Right lobe of liver (tissue), 6 donors: ENCODE results near the gene TSG101. TPM values are rescaled to one million over a fixed set of nuclear protein-coding genes. Genes with fewer than 3 reads are reported as not detected.
A peak's percentile ranks its signal among the peaks of the same experiment; 100 is the strongest.

Experiments
- ATAC-seq, 4 donors: fragments of 200-7000 bp; cut with Tn5 transposase; one replicate each; pipeline ENCODE4 v1.9.1; 2020; ENCODE audit warnings: mild to moderate bottlenecking in 4 of 4, moderate library complexity in 4 of 4
- DNase-seq, 3 donors: peaks; one replicate each; pipeline ENCODE4 v3.0.0-alpha.2; 2020
- H3K27ac ChIP-seq, 3 donors: fragments of 200-600 bp; one replicate each; pipeline ENCODE4 v1.8.0; 2022
- H3K27me3 ChIP-seq, 2 donors: fragments of 200-600 bp; one replicate each; pipeline ENCODE4 v1.8.0; 2022
- H3K36me3 ChIP-seq, 4 donors: fragments of 200-600 bp; sonication (generic) in 1 of 4; one replicate each; pipeline versions ENCODE4 v1.5.1 to v1.8.0; 2017 to 2022; ENCODE audit warnings: control low read depth in 1 of 4
- H3K4me1 ChIP-seq, 4 donors: fragments of 200-600 bp; sonication (generic) in 1 of 4; one replicate each; pipeline versions ENCODE4 v1.5.1 to v1.8.0; 2017 to 2022; ENCODE audit warnings: control low read depth in 1 of 4
- H3K4me3 ChIP-seq, 3 donors: fragments of 200-600 bp; one replicate each; pipeline ENCODE4 v1.8.0; 2022
- H3K9me3 ChIP-seq, 4 donors: fragments of 200-600 bp; sonication (generic) in 1 of 4; one replicate each; pipeline versions ENCODE4 v1.5.1 to v1.8.0; 2017 to 2022; ENCODE audit warnings: control low read depth in 1 of 4
- POLR2A ChIP-seq: fragments of 450-650 bp; IDR thresholded peaks from one replicate; pipeline ENCODE4 v1.6.1; 2017; ENCODE audit warnings: antibody characterized with exemption, mild to moderate bottlenecking
- WGBS: methylation state at CpG from one replicate; pipeline ENCODE4 v1.1.6; 2018; ENCODE audit warnings: low coverage, low lambda C conversion rate; ENCODE audit not compliant: insufficient coverage; ENCODE audit errors: missing lambda C conversion rate; 5-methylcytosine and 5-hydroxymethylcytosine counted together
- intact Hi-C, 2 donors: fragments of 100-400 bp; cut with DNase I; formaldehyde crosslinking; loops; one replicate each; pipeline versions ENCODE4 v1.11.2 to v1.14.1; 2022
- long read RNA-seq: library from polyadenylated mRNA; unstranded; transcript quantifications from one replicate; pipeline ENCODE4 v2.0.0, GENCODE V29; 2019
- total RNA-seq, 6 experiments: library from RNA; depleted of rRNA in 2 of 6; stranded (reverse); fragments of >200 nt in 2 of 6; fragmentation: NEBNext Ultra II Directional in 3 of 6; extraction: Animal tissue kit (Norgen Biotek cat#: 25700) in 3 of 6; gene quantifications; one replicate each; pipeline versions ENCODE4 v1.1.0 to v1.2.4, GENCODE V29; 2016 to 2023
- TF ChIP-seq, protein P1 (sequence below), 4 donors: fragments of 200-600 bp in 3 of 4; fragments of 450-650 bp in 1 of 4; IDR thresholded peaks; one replicate each; pipeline versions ENCODE4 v1.5.1 to v1.8.0; 2016 to 2022; ENCODE audit warnings: antibody characterized with exemption in 4 of 4, mild to moderate bottlenecking in 2 of 4
- donor health status: DM: no; HTN: yes; CAD: no.
- donor health status: DM: no; HTN: no; CAD: no.
- donor health status: DM: no; HTN: no; CAD: no.
- donor health status: DM: no; HTN: yes; CAD: no.
- donor health status: DM: no; HTN: yes; CAD: no.

The TSG101 gene, protein sequence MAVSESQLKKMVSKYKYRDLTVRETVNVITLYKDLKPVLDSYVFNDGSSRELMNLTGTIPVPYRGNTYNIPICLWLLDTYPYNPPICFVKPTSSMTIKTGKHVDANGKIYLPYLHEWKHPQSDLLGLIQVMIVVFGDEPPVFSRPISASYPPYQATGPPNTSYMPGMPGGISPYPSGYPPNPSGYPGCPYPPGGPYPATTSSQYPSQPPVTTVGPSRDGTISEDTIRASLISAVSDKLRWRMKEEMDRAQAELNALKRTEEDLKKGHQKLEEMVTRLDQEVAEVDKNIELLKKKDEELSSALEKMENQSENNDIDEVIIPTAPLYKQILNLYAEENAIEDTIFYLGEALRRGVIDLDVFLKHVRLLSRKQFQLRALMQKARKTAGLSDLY
- total RNA-seq, result 10 to 100 TPM; 15.8 to 68.0 (median 25.7) TPM
- long read RNA-seq, transcript TSG101-201 (10 exons, 1,824 nt), result major isoform, 11 of 13 reads
- long read RNA-seq, partial matches to known transcripts, result 2 of 13 reads
- long read RNA-seq, other reads (novel, unspliced or antisense), result 0 of 13 reads

DNA sequence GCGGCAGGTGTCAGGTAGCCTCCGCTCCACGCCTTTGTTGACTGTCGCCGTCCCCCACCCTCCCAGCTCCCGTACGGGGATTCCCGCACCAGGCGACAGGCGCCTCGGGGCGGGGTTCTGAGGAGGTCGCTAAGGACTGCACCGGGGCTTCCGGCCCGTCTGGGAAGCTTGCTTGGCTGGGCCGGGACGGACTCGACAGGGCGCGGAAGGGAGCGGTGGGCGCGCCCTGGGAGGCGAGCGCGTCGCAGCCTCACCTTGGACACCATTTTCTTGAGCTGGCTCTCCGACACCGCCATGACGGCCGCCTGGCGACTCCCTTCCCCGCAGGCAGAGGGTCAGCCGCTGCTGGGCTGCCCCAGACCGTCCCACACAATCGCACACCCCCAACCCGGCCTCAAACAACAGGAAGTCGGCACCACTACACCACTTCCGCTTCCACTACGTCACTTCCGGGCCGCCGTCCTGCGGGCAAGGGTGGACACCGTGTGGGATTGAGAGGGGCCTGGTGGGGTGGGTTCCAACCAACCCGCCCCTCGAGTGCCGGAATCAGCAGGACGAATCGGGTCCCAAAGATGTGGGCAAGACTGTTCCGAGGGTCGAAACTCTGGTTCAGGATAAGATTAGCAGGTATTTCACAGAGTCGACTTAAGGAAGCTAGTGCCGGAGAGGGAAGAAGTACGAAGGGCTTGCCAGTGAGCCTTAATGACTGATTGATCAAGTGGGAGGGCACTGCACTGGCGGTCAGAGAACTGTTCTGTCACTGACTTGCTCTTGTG is at the start of gene TSG101:
TSG101 (minus strand) TSS at position 422 of the 776 bp plus-strand sequence; CDS start at position 296, 126 bp downstream.
- peak within 1 kb of the TSS; percentile 86 to 94 (median 91) for H3K4me3 ChIP-seq
- peak; percentile 96 to 97 (median 96) for DNase-seq
- WGBS, result 0% methylated on average over 16 of the region's 57 CpGs
- no peaks in the 10 kb centered on the region for H3K36me3 ChIP-seq
- H3K27ac ChIP-seq, result peak within 1 kb of the TSS; percentile 92 to 96 (median 95)
- peak; percentile 97 to 98 (median 97) for ATAC-seq
- intact Hi-C loops, result no loop called here
- TF ChIP-seq, protein P1, sequence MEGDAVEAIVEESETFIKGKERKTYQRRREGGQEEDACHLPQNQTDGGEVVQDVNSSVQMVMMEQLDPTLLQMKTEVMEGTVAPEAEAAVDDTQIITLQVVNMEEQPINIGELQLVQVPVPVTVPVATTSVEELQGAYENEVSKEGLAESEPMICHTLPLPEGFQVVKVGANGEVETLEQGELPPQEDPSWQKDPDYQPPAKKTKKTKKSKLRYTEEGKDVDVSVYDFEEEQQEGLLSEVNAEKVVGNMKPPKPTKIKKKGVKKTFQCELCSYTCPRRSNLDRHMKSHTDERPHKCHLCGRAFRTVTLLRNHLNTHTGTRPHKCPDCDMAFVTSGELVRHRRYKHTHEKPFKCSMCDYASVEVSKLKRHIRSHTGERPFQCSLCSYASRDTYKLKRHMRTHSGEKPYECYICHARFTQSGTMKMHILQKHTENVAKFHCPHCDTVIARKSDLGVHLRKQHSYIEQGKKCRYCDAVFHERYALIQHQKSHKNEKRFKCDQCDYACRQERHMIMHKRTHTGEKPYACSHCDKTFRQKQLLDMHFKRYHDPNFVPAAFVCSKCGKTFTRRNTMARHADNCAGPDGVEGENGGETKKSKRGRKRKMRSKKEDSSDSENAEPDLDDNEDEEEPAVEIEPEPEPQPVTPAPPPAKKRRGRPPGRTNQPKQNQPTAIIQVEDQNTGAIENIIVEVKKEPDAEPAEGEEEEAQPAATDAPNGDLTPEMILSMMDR (IDR thresholded peaks at IDR 0.05), result no peak
- peak; percentile 79 for TF ChIP-seq POLR2A
- H3K9me3 ChIP-seq, result no peaks in the 10 kb centered on the region
- H3K27me3 ChIP-seq, result no peaks in the 10 kb centered on the region
- H3K4me1 ChIP-seq, result peaks cover 0 to 25% (median 9%) of the 10 kb centered on the region in 4 donors

DNA sequence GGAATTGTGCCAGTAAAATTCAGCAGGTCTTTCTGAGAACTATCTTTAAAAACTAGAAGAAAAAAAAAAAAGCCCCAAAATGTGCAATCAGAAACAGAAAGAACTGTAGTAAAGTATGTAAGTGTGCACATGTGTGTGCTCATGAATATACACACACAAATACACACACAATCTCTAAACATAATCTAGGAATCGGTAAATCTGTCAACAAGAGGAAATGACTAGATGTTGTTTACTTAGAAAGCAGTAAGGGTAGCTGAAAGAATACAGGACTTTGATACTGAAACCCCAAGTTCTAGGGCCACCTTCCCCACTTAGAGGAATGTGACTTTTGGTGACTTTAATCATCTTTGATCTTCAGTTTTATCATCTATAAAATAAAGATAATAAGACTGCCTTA is 48.6 kb upstream of the TSG101 start:
- 29% methylated on average over 1 of the region's 1 CpG for WGBS
- DNase-seq, result no peak
- H3K9me3 ChIP-seq, result no peaks in the 10 kb centered on the region
- no peaks in the 10 kb centered on the region for H3K27me3 ChIP-seq
- H3K4me1 ChIP-seq, result no peaks in the 10 kb centered on the region
- H3K4me3 ChIP-seq, result no peak overlapping the region
- ATAC-seq, result peak in 1 of 4 donors; percentile 31
- intact Hi-C loops, result no loop called here
- no peak overlapping the region for H3K27ac ChIP-seq
- peaks cover 0 to 1% (median 0%) of the 10 kb centered on the region in 4 donors for H3K36me3 ChIP-seq
- no peak for TF ChIP-seq POLR2A
- TF ChIP-seq, protein P1 (IDR thresholded peaks at IDR 0.05), result no peak

- H3K27ac ChIP-seq, result no peak overlapping the region
- H3K27me3 ChIP-seq, result no peaks in the 10 kb centered on the region
- TF ChIP-seq, protein P1 (IDR thresholded peaks at IDR 0.05), result no peak
- TF ChIP-seq POLR2A, result no peak
- no peaks in the 10 kb centered on the region for H3K9me3 ChIP-seq
- no peaks in the 10 kb centered on the region for H3K4me1 ChIP-seq
- ATAC-seq (no peak), DNase-seq (no peak)
- peaks cover 0 to 45% (median 4%) of the 10 kb centered on the region in 4 donors for H3K36me3 ChIP-seq
- intact Hi-C loops, result no loop called here
- 84% methylated on average over 3 of the region's 3 CpGs for WGBS
- H3K4me3 ChIP-seq, result no peak overlapping the region
These were observed 40.3 kb upstream of the TSG101 start for GRCh38 chr11:18567081-18567480.

DNA sequence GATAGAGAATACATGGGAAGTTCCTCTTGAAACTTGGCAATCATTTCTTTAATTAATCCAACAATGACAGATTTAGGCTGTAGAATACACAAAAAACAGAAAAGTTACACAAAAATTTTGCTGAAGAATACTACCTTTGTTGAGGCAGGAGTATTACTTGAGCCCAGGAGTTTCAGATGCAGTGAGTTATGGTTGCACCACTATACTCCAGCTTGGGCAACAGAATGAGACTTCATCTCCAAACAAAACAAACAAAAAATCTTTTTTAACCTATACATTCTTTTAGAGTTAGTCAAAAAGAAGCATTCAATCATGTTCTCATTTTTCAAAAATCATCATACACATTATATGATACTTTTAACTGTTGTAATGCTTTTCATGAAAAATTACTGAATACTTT is 39.7 kb upstream of the TSG101 start:
- ATAC-seq (no peak), DNase-seq (no peak)
- Histone ChIP-seq H3K27ac (no peak overlapping the region), H3K9me3 (no peaks in the 10 kb centered on the region), H3K36me3 (peaks cover 0 to 46% (median 4%) of the 10 kb centered on the region in 4 donors), H3K4me1 (no peaks in the 10 kb centered on the region), H3K27me3 (no peaks in the 10 kb centered on the region), H3K4me3 (no peak overlapping the region)
- TF ChIP-seq POLR2A, result no peak
- TF ChIP-seq, protein P1 (IDR thresholded peaks at IDR 0.05), result no peak
- intact Hi-C loops, result no loop called here
